Upper lobe of left lung (tissue), 4 donors: ENCODE measurements around the gene TUBB.

Experiments used
- CTCF ChIP-seq, 6 experiments: fragments of 450-650 bp in 4 of 6; fragments of 200-600 bp in 2 of 6; sonication (generic) in 2 of 6; IDR thresholded peaks; one replicate each; pipeline ENCODE4 v1.5.1; 2016 to 2019; ENCODE audit warnings: antibody characterized with exemption in 6 of 6
- EP300 ChIP-seq, 4 donors: sonication (generic); formaldehyde crosslinking; IDR thresholded peaks; one replicate each; pipeline ENCODE4 v1.5.1; 2017; ENCODE audit warnings: antibody characterized with exemption in 4 of 4, control low read depth in 2 of 4
- POLR2A ChIP-seq, 4 donors: fragments of 450-650 bp; IDR thresholded peaks; one replicate each; pipeline ENCODE4 v1.5.1; 2016 to 2017; ENCODE audit warnings: antibody characterized with exemption in 4 of 4, mild to moderate bottlenecking in 2 of 4
- POLR2AphosphoS5 ChIP-seq, 2 donors: sonication (generic); formaldehyde crosslinking; IDR thresholded peaks; one replicate each; pipeline ENCODE4 v1.5.1; 2017; ENCODE audit warnings: antibody characterized with exemption in 2 of 2

- no peak for TF ChIP-seq CTCF (IDR thresholded peaks at IDR 0.05)
- no peak for TF ChIP-seq POLR2A (IDR thresholded peaks at IDR 0.05)
- no peak for TF ChIP-seq POLR2AphosphoS5 (IDR thresholded peaks at IDR 0.05)
- no peak for TF ChIP-seq EP300 (IDR thresholded peaks at IDR 0.05)
These were observed 47.2 kb downstream of the TUBB start for GRCh38 chr6:30767158-30767943.
